RWPE2 (cell line): ENCODE results near the gene STX7.

Source experiments
- ATAC-seq: fragments of 200-7000 bp; cut with Tn5 transposase; 3 replicates; pipeline ENCODE4 v1.9.1; 2021; ENCODE audit warnings: low read depth
- DNase-seq: peaks from one replicate; pipeline ENCODE4 v3.0.0-alpha.2; 2020; ENCODE audit warnings: low spot score
- H3K27ac ChIP-seq: fragments of 450-650 bp; 2 replicates; pipeline ENCODE4 v1.5.1; 2017; ENCODE audit warnings: mild to moderate bottlenecking; ENCODE audit not compliant: poor library complexity, severe bottlenecking
- H3K27me3 ChIP-seq: fragments of 250-450 bp; sonication (Bioruptor Pico); 2 replicates; pipeline ENCODE4 v1.5.1; 2021; ENCODE audit warnings: mild to moderate bottlenecking, moderate library complexity; ENCODE audit not compliant: insufficient read depth, poor library complexity, severe bottlenecking
- H3K36me3 ChIP-seq: fragments of 250-450 bp; sonication (Bioruptor Pico); 2 replicates; pipeline ENCODE4 v1.5.1; 2020; ENCODE audit warnings: low read depth, mild to moderate bottlenecking, moderate library complexity
- H3K4me1 ChIP-seq: fragments of 250-450 bp; sonication (Bioruptor Pico); 2 replicates; pipeline ENCODE4 v1.5.1; 2021; ENCODE audit warnings: mild to moderate bottlenecking, moderate library complexity; ENCODE audit not compliant: insufficient read depth, poor library complexity, severe bottlenecking
- H3K4me3 ChIP-seq: fragments of 250-450 bp; sonication (Bioruptor Pico); 2 replicates; pipeline ENCODE4 v1.5.1; 2021; ENCODE audit warnings: mild to moderate bottlenecking, moderate library complexity; ENCODE audit not compliant: severe bottlenecking
- H3K9me3 ChIP-seq: fragments of 250-450 bp; sonication (Bioruptor Pico); 2 replicates; pipeline ENCODE4 v1.5.1; 2021; ENCODE audit warnings: mild to moderate bottlenecking, moderate library complexity; ENCODE audit not compliant: severe bottlenecking
- TF ChIP-seq, protein P1 (sequence below): fragments of 450-650 bp; IDR thresholded peaks from one replicate; pipeline ENCODE4 v1.5.1; 2017; ENCODE audit warnings: mild to moderate bottlenecking, moderate library complexity; ENCODE audit not compliant: poor library complexity, severe bottlenecking

The STX7 gene

DNA sequence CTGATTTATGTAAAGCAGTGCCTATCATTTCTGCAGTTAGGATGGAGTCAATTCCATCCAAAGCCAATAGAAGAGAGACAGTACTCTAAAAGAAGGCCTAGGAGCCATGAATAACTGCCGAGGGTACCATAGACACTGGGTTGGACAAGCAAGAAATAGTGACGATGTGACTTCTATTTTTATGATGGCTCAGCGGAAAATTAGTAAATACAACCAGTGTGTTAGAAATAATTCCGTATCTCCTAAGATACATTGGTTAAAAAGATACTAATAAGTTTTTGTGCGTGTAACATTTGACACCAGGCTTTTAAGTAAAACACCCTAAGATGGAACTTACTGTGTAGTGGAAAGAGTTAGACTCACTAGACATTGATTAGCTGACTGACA lies 66.1 kb downstream of the STX7 start:
- no peak for ATAC-seq
- no peak for DNase-seq
- Histone ChIP-seq H3K27ac (peak overlapping the region; percentile 64), H3K4me1 (peaks cover 20% of the 10 kb centered on the region), H3K36me3 (peaks cover 6% of the 10 kb centered on the region; the same call in 1 of the 2 replicates), H3K9me3 (no peaks in the 10 kb centered on the region), H3K4me3 (no peak overlapping the region), H3K27me3 (no peaks in the 10 kb centered on the region)
- TF ChIP-seq, protein P1, sequence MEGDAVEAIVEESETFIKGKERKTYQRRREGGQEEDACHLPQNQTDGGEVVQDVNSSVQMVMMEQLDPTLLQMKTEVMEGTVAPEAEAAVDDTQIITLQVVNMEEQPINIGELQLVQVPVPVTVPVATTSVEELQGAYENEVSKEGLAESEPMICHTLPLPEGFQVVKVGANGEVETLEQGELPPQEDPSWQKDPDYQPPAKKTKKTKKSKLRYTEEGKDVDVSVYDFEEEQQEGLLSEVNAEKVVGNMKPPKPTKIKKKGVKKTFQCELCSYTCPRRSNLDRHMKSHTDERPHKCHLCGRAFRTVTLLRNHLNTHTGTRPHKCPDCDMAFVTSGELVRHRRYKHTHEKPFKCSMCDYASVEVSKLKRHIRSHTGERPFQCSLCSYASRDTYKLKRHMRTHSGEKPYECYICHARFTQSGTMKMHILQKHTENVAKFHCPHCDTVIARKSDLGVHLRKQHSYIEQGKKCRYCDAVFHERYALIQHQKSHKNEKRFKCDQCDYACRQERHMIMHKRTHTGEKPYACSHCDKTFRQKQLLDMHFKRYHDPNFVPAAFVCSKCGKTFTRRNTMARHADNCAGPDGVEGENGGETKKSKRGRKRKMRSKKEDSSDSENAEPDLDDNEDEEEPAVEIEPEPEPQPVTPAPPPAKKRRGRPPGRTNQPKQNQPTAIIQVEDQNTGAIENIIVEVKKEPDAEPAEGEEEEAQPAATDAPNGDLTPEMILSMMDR: no peak

- Histone ChIP-seq H3K4me3 (no peak overlapping the region), H3K36me3 (peaks cover 3% of the 10 kb centered on the region; the same call in 1 of the 2 replicates), H3K27me3 (no peaks in the 10 kb centered on the region), H3K9me3 (no peaks in the 10 kb centered on the region), H3K4me1 (peaks cover 20% of the 10 kb centered on the region), H3K27ac (peak overlapping the region; percentile 64)
- no peak for DNase-seq
- TF ChIP-seq, protein P1: no peak
- no peak for ATAC-seq
These were observed 66.6 kb downstream of the STX7 start for GRCh38 chr6:132446141-132446854.

GRCh38 chr6:132445201-132445951 lies 67.5 kb downstream of the STX7 start:
- no peak for DNase-seq
- Histone ChIP-seq H3K36me3 (peaks cover 3% of the 10 kb centered on the region; the same call in 1 of the 2 replicates), H3K27me3 (no peaks in the 10 kb centered on the region), H3K9me3 (no peaks in the 10 kb centered on the region), H3K27ac (peak overlapping the region; percentile 64), H3K4me3 (no peak overlapping the region), H3K4me1 (peaks cover 20% of the 10 kb centered on the region)
- TF ChIP-seq, protein P1: no peak
- peak; percentile 98 for ATAC-seq

GRCh38 chr6:132443206-132443605 lies 69.7 kb downstream of the STX7 start:
- TF ChIP-seq, protein P1: no peak
- ATAC-seq (no peak), DNase-seq (no peak)
- Histone ChIP-seq H3K4me1 (peaks cover 20% of the 10 kb centered on the region), H3K36me3 (0 out of 2 replicates have a peak, but pooled peaks cover 3% of the 10 kb centered on the region), H3K4me3 (no peak overlapping the region), H3K27ac (peak overlapping the region; percentile 64), H3K27me3 (no peaks in the 10 kb centered on the region), H3K9me3 (no peaks in the 10 kb centered on the region)
